Measurements from ENCODE around the gene RBM4.
A peak's percentile ranks its signal among the peaks of the same experiment; 100 is the strongest.
"Not testable (repeated sequence)": the region's sequence is repeated elsewhere in the genome, so short reads cannot be mapped to it uniquely, and the experiment has no call there.

RBM4 gene

DNA sequence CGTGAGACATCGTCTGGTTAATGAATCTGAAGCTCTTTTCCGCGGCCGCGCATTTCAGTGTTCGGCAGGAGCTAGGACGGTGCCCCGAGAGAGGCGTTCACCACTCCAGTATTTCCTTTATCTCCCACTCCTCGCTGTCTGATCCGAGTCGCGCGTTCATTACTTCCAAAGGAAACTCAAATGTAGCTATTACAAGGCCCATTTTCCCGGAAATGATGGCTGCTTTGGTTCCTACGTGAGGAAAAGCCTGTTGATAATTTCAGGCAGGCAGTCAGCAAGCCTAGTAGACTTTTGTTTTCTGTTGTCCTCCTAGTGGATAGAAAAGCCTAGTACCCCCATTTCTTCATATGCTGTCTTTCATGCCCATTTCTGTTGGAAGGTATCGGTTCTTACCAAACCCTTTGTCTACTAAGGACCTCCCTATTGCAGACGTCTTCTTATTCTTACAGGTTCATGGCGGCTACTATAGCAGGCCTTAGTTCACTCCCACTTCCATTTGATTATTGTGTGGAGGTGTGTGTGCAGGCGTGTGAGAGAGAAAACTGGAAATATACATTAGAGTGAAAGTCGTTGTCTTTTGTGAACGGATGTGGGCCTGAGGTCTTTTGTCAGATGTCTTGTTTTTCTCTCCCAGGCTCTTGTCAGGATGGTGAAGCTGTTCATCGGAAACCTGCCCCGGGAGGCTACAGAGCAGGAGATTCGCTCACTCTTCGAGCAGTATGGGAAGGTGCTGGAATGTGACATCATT, 737 bp downstream of the RBM4 start:
- peak; percentile 52 for DNase-seq (ENCODE audit: low read depth)
- TF ChIP-seq, protein P1, sequence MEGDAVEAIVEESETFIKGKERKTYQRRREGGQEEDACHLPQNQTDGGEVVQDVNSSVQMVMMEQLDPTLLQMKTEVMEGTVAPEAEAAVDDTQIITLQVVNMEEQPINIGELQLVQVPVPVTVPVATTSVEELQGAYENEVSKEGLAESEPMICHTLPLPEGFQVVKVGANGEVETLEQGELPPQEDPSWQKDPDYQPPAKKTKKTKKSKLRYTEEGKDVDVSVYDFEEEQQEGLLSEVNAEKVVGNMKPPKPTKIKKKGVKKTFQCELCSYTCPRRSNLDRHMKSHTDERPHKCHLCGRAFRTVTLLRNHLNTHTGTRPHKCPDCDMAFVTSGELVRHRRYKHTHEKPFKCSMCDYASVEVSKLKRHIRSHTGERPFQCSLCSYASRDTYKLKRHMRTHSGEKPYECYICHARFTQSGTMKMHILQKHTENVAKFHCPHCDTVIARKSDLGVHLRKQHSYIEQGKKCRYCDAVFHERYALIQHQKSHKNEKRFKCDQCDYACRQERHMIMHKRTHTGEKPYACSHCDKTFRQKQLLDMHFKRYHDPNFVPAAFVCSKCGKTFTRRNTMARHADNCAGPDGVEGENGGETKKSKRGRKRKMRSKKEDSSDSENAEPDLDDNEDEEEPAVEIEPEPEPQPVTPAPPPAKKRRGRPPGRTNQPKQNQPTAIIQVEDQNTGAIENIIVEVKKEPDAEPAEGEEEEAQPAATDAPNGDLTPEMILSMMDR (IDR thresholded peaks at IDR 0.05; ENCODE audit: insufficient read depth, low read depth, low read length, missing control alignments), result peak; percentile 6

DNA sequence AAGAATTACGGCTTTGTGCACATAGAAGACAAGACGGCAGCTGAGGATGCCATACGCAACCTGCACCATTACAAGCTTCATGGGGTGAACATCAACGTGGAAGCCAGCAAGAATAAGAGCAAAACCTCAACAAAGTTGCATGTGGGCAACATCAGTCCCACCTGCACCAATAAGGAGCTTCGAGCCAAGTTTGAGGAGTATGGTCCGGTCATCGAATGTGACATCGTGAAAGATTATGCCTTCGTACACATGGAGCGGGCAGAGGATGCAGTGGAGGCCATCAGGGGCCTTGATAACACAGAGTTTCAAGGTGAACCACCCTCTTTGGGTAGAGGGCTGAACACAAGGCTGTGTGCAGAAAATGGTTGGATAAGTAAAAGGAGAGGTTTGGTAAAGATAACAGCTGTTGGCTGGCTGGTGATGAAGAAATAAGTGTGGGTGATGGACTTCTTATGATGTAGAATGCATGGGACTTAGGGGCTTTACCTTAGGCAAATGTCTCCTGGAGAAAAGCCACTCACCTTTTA, 1.4 kb downstream of the RBM4 start:
- peak overlapping the region; percentile 97 for H3K4me3 ChIP-seq (ENCODE audit: low read depth, low read length)
- DNase-seq (ENCODE audit: low read depth), result not testable (repeated sequence)

More for the DNA sequence above, 737 bp downstream of the RBM4 start:
- H3K4me3 ChIP-seq (ENCODE audit: low read depth, low read length), result peak overlapping the region; percentile 97

DNA sequence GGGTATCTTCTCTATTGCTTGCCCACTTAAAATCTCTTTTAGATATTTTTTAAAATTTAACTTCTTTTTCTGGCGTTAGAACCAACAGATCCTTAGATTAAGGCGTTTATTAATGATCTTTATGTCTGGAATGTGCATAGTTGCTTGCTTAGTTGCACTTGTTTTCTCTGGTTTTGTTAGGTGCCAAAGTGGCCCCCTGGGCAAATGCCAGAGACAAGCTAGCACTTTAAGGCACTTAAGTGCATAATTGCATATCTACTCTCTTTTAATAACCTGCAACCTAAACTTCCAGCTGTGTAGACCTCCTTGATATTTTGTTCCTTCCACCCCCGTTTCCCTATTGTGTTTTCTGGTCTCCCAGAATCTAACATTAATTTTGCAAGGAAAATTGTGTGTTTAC, 3.3 kb downstream of the RBM4 start:
- H3K4me3 ChIP-seq (ENCODE audit: low read depth, low read length), result peak overlapping the region; percentile 97
- DNase-seq (ENCODE audit: low read depth), result no peak
- TF ChIP-seq, protein P1 (IDR thresholded peaks at IDR 0.05; ENCODE audit: insufficient read depth, low read depth, low read length, missing control alignments), result no peak

DNA sequence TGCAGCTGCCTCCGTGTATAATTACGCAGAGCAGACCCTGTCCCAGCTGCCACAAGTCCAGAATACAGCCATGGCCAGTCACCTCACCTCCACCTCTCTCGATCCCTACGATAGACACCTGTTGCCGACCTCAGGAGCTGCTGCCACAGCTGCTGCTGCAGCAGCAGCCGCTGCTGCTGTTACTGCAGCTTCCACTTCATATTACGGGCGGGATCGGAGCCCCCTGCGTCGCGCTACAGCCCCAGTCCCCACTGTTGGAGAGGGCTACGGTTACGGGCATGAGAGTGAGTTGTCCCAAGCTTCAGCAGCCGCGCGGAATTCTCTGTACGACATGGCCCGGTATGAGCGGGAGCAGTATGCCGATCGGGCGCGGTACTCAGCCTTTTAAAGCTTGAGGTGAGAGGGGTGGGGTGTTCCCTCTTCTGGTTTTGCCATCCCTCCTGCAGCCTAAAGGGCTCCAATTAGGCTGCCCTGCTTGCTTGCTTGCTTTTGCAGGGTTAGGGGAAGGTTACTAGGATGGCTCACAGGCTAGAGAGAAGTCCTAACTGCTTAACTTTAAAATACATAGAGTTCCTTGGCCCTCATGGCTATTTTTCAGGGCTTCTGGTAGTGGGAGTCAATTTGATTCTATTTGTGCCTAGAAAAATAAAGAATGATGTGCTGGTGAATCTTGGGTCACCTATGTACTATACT, 5.4 kb downstream of the RBM4 start:
- TF ChIP-seq, protein P1 (IDR thresholded peaks at IDR 0.05; ENCODE audit: insufficient read depth, low read depth, low read length, missing control alignments), result no peak
- H3K4me3 ChIP-seq (ENCODE audit: low read depth, low read length), result no peak overlapping the region
- no peak for DNase-seq (ENCODE audit: low read depth)

DNA sequence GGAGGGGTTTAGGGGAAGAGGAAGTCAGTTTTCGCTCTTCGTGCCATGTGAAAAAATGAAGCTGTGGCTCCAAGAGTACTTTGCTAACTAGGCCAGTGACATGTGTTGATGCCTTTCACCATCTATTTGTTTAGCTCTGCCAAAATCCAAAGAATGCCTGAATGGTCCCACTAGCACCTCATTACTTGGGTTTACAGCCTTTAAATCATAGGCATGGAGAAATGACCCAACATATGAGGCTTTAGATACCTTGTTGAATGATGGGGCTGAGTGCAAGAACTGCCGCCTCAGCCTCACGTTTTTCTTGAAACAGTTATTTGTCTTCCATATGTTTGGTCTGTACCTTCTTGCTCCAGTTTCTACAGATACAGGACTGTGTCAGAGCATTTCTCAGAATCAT, 8.3 kb downstream of the RBM4 start:
- no peak for DNase-seq (ENCODE audit: low read depth)
- TF ChIP-seq, protein P1 (IDR thresholded peaks at IDR 0.05; ENCODE audit: insufficient read depth, low read depth, low read length, missing control alignments), result no peak
- no peak overlapping the region for H3K4me3 ChIP-seq (ENCODE audit: low read depth, low read length)

DNA sequence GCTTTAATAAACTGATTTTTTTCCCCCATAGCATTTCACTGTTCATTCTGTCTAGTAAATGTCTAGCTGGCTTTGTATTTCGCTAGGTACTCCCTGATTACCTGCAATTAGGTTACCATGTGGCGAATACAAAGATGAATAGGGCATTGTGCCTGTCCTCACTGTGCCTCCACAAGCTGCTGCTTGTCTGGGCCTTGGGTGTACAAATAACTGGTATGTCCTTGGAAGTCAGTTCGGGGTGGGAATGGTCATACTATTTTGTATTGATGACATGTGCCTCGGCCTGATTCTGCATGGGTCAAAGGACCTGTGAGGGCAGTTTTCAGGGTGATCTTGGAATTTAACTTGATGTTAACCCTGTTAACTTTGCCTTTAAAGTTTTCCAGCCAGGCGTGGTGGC, 11.4 kb downstream of the RBM4 start:
- no peak overlapping the region for H3K4me3 ChIP-seq (ENCODE audit: low read depth, low read length)
- TF ChIP-seq, protein P1 (IDR thresholded peaks at IDR 0.05; ENCODE audit: insufficient read depth, low read depth, low read length, missing control alignments), result no peak
- no peak for DNase-seq (ENCODE audit: low read depth)

DNA sequence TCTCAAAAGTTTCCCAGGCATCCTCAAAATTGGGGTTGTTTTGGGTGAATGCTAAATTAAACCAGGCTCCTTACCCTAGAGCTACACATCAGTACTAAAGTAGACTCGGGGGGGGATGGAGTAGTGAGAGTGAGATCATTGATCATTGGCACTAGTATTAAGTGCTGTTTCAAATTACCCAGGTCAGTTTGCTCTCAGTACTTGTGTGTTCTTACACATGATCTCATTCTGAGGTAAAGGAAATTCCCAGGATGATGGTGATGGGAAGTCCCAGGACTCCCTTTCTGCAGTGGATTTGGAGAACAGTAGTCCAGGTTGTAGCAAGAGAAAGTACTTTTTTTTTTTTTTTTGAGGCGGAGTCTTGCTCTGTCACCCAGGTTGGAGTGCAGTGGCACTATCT, 12.5 kb downstream of the RBM4 start:
- TF ChIP-seq, protein P1 (IDR thresholded peaks at IDR 0.05; ENCODE audit: insufficient read depth, low read depth, low read length, missing control alignments), result no peak
- no peak overlapping the region for H3K4me3 ChIP-seq (ENCODE audit: low read depth, low read length)
- DNase-seq (ENCODE audit: low read depth), result peak; percentile 38

All from GM12865 (cell line).